WERI-Rb-1 (cell line): ENCODE results near the gene FRMD4A.

Source experiments
- DNase-seq: peaks from one replicate; pipeline ENCODE4 v3.0.0-alpha.2; 2020
- H3K27ac ChIP-seq: fragments of 250-450 bp; sonication (Bioruptor Pico); 2 replicates; pipeline ENCODE4 v1.5.1; 2020; ENCODE audit warnings: mild to moderate bottlenecking, moderate library complexity
- H3K27me3 ChIP-seq: fragments of 250-450 bp; sonication (Bioruptor Pico); 2 replicates; pipeline ENCODE4 v1.5.1; 2021; ENCODE audit warnings: mild to moderate bottlenecking, low read depth, moderate library complexity; ENCODE audit not compliant: insufficient read depth, severe bottlenecking
- H3K36me3 ChIP-seq: fragments of 250-450 bp; sonication (Bioruptor Pico); 2 replicates; pipeline ENCODE4 v1.5.1; 2020; ENCODE audit warnings: mild to moderate bottlenecking, moderate library complexity
- H3K4me3 ChIP-seq: 2 replicates; pipeline ENCODE4 v1.5.1; 2011; ENCODE audit warnings: low read depth, mild to moderate bottlenecking, control low read depth, low read length
- H3K9me3 ChIP-seq: fragments of 250-450 bp; sonication (Bioruptor Pico); 2 replicates; pipeline ENCODE4 v1.5.1; 2021; ENCODE audit warnings: mild to moderate bottlenecking, moderate library complexity; ENCODE audit not compliant: severe bottlenecking
- TF ChIP-seq, protein P1 (sequence below): IDR thresholded peaks from 2 replicates; pipeline ENCODE4 v1.5.1; 2011; ENCODE audit warnings: low read depth, mild to moderate bottlenecking, control low read depth, inconsistent platforms, low read length

Gene FRMD4A

GRCh38 chr10:13678101-13678843 is 652.5 kb downstream of the FRMD4A start:
- no peaks in the 10 kb centered on the region for H3K27me3 ChIP-seq
- TF ChIP-seq, protein P1, sequence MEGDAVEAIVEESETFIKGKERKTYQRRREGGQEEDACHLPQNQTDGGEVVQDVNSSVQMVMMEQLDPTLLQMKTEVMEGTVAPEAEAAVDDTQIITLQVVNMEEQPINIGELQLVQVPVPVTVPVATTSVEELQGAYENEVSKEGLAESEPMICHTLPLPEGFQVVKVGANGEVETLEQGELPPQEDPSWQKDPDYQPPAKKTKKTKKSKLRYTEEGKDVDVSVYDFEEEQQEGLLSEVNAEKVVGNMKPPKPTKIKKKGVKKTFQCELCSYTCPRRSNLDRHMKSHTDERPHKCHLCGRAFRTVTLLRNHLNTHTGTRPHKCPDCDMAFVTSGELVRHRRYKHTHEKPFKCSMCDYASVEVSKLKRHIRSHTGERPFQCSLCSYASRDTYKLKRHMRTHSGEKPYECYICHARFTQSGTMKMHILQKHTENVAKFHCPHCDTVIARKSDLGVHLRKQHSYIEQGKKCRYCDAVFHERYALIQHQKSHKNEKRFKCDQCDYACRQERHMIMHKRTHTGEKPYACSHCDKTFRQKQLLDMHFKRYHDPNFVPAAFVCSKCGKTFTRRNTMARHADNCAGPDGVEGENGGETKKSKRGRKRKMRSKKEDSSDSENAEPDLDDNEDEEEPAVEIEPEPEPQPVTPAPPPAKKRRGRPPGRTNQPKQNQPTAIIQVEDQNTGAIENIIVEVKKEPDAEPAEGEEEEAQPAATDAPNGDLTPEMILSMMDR, result no peak
- H3K4me3 ChIP-seq, result no peak overlapping the region
- no peak for DNase-seq
- H3K27ac ChIP-seq, result no peak overlapping the region
- no peaks in the 10 kb centered on the region for H3K9me3 ChIP-seq
- H3K36me3 ChIP-seq, result no peaks in the 10 kb centered on the region

- Histone ChIP-seq H3K27me3 (no peaks in the 10 kb centered on the region), H3K27ac (no peak overlapping the region), H3K9me3 (no peaks in the 10 kb centered on the region), H3K4me3 (no peak overlapping the region), H3K36me3 (no peaks in the 10 kb centered on the region)
- TF ChIP-seq, protein P1, result no peak
- no peak for DNase-seq
These were observed 655.8 kb downstream of the FRMD4A start for GRCh38 chr10:13674645-13675588.

DNA sequence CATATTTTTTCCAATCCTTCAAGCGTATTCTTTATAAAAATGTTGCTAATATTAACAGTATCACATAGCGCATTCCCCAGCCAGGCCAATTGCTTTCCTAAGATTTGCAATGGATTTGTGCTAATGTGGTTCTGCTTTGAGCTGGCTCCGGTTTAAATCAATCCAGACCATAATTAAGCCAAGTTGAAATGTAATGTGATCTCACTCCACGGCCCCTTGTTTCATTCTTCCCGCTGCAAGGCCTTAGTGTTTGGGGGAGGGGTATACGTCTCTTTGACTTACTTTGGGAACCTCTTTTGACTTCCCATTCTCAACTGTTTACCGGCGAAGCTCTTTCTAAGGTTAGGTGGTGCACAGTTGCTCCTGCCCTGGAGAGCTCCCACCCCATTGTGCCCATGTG is 657.6 kb downstream of the FRMD4A start:
- H3K4me3 ChIP-seq, result no peak overlapping the region

DNA sequence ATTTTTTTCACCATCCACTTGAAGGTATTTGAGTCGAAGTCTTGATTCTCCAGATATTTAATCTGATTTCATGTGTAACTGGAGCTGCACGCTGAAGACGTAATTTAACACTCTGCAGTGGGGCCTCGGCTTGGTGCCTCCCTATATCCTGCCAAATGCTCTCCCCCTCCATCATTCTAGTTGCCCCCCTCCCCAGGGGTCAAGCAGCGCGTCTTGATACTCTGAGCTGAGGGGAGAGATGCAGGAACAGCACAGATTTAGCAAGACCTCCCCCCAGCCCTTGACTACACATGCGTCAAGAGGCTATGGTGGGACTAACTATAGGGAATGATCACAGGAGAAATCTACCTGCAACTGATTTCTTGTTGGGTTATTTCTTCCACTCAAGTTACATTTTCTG is 658.2 kb downstream of the FRMD4A start:
- Histone ChIP-seq H3K27ac (peak overlapping the region; percentile 28), H3K4me3 (no peak overlapping the region), H3K27me3 (no peaks in the 10 kb centered on the region), H3K9me3 (no peaks in the 10 kb centered on the region), H3K36me3 (no peaks in the 10 kb centered on the region)
- DNase-seq, result peak; percentile 27
- TF ChIP-seq, protein P1, result no peak

More for the DNA sequence above, 657.6 kb downstream of the FRMD4A start:
- peak overlapping the region; percentile 28; the same call in 1 of the 2 replicates for H3K27ac ChIP-seq
- no peaks in the 10 kb centered on the region for H3K9me3 ChIP-seq
- H3K27me3 ChIP-seq, result no peaks in the 10 kb centered on the region
- TF ChIP-seq, protein P1, result no peak
- no peaks in the 10 kb centered on the region for H3K36me3 ChIP-seq
- DNase-seq, result no peak

DNA sequence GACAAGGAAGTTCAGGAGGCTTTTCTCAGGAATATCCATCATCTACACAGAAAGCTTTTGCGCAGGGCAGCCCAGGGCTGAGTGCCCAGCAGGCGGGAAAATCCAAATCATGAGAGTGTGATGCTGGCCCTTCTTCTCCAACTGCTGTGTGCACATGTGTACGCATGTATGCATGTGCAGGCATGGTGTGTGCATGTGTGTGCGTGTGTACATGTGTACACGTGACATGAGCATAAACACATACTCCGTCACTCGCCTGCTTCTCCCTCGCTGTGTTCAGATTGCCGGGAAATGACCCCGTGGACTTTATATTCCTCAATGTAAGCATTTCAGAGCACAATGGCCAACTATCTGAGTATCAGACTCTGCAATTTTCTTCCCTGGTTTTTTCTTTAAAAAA is 658.8 kb downstream of the FRMD4A start:
- Histone ChIP-seq H3K36me3 (no peaks in the 10 kb centered on the region), H3K27me3 (no peaks in the 10 kb centered on the region), H3K9me3 (no peaks in the 10 kb centered on the region), H3K4me3 (no peak overlapping the region), H3K27ac (no peak overlapping the region)
- DNase-seq, result no peak
- TF ChIP-seq, protein P1, result no peak
